ENCODE measurements around the gene ACBD6.

Gene ACBD6

DNA sequence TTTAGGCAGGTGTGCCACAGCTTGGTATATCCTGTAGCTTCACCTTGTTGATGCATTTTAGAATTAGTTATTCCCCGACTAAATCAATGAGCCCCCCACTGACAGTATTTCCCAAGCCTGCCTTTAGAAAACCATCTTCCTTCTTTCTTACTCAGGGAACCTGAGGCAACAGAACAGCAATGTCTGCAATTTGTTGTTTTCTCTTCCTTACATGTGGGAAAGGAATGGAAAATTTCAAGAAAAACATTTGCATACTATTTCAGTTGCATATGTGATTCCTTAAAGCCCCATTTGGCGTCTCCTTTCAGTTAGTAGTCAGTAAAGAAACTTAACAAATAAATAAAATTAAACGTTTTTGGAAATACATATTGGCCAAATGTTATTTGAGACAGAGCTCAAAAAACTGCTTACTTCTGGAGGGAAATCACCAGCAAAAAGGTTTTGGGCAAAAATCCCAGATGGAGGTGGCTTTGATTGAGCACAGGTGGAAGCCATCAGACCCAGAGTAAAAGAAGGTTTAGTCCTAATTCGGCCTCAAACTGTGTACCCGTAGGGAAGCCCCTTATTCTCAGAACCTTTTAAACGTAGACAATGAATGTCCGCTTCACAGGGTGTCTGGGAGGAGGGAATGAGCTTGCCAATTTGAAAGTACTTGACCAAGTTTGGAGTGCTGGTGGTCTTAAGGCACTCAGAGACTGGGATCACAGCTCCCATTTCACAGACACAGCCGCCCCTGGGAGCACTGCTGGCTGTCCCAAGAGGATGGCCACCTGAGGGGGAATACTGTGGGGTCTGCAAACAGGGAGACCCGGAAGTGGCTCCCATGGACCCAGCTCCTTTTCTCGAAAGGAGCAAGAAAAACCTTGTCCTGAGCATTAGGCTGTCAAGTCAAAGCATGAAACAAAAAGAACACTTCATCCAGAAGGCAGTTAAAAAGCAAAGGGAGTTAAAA, 263.0 kb downstream of the ACBD6 start:
- no peak for DNase-seq (ENCODE audit: low spot score)

GRCh38 chr1:180238675-180239074, 263.7 kb downstream of the ACBD6 start:
- no peak for DNase-seq (ENCODE audit: low spot score)

Measured in CD4-positive, alpha-beta T cell treated with Interleukin-15 for 4 hours (primary cell).